Activated CD4-positive, alpha-beta T cell treated with anti-CD3 and anti-CD28 coated beads for 4 hours (primary cell): ENCODE measurements around the gene UNC5B.

ENCODE experiments used
- DNase-seq, 2 donors: peaks; one replicate each; pipeline ENCODE4 v3.0.0-alpha.2; 2020

Gene UNC5B

DNA sequence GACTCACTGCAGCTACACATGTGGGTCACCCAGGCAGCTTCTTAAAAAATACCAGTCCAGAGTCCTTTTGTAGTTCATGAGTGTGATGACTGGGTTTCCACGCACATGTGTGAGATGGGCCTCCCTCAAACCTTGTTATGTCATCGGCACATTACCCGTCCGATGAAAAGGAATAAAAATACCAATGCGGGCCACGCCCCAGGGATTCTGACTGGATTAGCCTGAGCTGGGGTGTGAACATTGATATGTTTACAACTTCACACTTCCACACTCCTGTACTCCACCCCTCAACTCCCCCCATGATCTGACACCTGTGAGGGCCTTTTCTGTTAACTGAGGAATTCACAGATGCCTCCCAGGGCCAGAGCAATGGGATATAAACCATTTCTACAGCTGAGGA lies 112.9 kb downstream of the UNC5B start:
- DNase-seq = no peak

DNA sequence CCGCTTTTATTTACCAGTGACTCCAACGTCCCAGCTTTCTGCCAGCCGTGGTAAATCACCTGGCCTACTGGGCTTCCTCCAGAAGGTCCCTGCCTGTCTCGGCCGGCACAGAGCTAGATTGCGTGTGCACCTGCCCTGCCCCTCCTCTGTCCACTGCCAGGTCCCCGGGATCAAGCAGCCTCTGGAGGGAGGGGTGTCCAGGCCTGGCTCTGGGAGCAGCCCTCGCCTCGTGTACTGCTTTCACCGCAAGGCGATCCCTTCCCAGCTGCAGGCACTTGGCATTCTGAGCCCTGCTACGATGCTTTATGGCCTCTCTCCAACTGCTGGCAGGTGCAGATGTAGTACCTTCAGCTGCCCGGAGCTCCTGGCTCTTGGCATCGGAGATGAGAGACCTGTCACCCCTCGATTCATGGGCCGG lies 114.1 kb downstream of the UNC5B start:
- DNase-seq = no peak

DNA sequence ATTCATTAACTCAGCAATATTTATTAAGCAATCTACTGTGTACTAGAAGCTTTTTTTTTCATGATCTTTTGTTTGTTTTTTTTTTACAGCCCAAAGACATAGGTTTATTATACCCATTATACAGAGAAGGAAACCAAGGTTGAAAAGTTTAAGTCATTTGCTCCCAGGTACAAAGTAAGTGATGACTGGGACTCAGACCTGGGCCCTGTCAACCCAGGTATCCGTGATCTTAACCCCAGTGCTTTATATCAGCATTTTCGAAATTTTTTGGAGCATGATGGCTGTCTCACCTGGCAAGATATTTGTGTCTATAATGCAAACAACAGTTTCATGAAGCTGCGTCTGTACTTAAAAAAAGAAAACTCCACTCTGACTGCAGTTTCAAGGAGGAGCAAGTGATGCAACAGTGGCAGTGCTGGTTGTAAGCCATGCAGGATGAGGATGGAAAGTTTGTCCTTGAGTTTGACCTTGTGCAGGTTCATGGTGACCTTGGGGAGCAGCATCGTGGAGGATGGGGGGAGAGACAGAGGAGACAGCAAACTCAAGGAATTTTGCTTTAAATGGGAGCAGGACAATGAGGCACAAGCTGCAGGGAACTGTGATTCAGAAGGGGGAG lies 118.5 kb downstream of the UNC5B start:
- no peak for DNase-seq

DNA sequence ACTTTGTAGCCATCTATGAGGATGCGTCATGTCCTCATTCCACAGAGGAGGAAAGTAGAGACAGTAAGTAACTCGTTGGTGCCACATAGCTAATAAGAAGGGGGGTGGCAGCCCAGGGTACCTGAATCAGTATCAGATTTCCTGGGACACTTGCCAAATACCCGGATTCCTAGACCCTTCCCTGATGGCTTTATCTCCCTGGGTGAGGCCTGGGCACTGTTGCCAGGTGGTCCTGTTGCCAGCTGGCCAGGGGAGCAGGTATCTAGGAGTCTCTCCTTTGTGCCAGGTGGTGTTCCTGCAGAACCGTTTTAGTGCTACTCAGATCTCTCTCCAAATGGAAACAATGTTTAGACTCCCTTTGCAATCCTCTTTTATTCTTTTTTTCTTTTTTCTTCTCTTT lies 119.4 kb downstream of the UNC5B start:
- no peak for DNase-seq

DNA sequence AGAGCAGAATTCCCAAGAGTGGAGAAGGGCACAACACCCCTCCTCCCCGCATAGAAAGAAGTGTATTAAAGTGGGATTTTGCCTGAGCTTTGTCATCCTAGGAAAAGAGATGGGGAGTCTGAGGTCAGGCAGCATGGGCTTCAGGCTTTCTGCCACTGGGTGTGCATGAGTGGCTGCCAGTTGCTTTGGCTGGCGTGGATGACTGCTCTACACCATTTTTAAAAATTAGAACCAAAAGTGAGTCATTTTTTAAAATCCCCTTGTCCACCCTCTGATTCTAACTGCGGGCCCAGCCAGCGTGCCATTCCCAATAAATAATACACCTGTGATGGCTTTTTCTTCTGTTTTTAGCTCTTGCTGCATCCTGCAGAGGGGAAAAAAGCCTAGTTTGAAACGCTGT lies 120.1 kb downstream of the UNC5B start:
- DNase-seq = no peak

DNA sequence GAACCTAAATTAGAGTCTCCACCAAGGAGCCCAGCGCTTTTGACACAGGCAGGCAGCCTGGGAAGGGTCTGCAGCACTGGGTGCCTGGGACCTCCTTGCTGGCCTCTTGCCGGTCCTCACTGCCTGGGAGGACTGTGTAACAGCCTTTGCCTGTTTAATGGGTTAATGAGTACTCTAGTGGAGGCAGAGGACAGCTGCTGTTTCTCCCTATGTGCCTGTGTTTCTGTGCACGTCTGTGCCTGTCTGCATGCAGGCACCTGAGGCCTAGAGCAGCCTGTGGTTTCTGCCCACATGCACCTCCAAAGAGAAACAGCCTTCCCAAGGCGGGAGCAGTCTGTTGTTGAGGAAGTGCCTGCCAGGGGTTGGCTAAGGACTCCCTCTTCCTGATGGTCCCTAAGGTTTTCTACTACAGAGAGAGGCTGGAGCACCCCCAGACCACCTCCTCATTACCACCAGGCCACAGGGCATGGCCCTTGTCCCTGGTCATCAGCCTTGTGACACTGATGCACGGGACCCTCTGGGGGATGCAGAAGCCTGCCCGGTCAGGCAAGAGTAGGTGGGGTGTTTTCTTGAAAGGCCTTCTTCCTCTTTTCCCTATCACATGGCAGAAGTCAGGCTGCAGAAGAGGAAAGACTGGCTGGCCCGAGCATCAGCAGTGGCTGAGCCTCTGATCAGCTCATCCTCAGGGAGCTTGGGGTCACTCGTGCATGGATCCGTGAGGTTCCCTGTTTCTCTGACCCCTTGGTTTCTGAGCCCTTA lies 120.9 kb downstream of the UNC5B start:
- DNase-seq = no peak

DNA sequence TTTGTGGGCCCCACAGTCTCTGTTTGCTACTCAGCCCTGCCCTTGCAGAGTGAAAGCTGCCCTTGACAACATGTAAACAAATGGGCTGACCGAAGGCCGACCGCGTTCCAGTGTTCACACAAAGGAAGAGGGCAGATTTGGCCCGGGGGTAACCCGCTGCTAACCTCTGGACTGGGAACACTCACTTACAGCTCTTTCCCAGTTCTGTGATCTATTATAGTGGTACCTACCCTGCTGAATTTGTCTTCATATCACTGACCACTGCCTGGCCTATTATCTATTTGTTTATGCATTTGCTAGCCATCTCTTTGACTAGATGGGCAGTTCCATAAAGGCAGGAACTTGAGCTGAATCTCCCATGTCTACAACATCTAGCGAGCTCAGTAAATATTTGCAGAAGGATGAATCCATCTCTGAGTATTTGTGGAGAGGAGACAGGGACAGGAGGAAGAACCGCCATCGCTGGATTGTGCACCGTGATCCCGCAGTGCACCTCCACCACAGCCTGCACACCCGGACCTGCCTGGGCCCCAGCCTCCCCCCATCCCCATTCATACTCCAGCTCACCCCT lies 121.9 kb downstream of the UNC5B start:
- no peak for DNase-seq

DNA sequence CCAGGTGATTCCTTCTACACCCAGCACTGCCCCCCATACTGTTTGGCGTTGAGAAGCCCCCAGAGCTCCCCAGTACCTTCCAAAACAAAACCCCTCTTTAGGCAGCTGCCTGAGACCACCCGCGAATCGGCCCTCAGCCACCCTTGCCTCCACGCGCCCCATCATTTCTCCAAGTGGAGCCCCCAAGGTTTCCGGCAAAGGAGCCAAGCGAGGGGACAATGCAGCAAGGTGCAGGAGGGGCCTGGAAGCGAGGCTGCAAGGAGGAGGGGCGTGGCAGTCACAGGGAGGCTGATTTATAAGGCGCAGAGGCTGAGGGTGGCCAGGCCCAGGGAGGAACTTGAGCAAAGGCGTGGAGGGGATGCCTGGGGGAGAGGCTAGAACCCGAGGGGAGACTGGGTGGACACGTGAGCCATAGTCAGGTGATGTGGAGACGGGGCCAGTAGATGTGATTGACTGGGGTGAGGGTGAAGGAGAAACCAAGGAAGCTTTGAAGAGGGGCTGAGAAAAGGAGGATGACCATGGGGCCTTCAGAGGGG lies 122.9 kb downstream of the UNC5B start:
- no peak for DNase-seq

DNA sequence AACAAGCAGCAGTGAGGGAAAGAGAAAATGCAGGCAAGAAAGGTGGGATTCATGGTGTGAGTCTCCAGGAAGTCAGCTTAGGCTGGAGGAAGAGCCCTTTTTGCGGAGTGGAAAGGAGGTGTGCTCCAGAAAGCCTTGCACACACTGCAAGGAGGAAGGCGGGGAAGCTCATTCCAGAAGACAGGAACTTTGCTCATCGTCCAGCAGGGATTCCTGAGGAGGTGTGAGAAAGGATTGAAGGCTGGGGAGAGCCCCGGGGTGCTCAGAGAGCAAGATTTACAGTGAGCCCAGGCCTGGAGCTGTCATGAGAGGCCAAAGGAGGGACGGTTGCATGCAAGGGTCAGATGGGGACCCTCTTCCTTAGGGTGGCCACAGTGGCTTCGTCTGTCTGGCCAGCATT lies 124.3 kb downstream of the UNC5B start:
- DNase-seq = no peak

DNA sequence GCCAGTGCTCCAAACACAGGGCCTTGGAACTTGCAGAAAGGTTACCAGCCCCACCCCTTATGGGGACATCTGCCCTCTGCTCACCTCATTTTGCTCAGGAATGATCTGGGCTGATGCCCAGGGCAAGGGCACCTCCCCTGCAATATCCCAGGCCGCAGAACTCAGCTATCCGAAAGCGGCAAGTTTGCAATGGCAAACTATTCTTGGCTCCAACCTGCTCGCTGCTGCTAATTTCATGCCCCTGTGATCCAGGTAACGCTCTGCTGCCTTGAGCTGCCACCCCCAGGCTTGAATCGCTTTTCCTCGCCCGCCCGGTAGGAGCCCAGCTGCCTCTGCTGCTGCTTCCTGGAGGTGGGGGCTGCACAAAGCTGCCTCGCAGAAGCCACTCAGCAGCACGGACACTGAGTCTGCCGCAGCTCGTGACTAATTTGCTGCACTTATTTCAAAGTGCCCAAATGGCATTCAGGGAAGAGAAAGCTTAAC lies 124.9 kb downstream of the UNC5B start:
- DNase-seq = no peak

DNA sequence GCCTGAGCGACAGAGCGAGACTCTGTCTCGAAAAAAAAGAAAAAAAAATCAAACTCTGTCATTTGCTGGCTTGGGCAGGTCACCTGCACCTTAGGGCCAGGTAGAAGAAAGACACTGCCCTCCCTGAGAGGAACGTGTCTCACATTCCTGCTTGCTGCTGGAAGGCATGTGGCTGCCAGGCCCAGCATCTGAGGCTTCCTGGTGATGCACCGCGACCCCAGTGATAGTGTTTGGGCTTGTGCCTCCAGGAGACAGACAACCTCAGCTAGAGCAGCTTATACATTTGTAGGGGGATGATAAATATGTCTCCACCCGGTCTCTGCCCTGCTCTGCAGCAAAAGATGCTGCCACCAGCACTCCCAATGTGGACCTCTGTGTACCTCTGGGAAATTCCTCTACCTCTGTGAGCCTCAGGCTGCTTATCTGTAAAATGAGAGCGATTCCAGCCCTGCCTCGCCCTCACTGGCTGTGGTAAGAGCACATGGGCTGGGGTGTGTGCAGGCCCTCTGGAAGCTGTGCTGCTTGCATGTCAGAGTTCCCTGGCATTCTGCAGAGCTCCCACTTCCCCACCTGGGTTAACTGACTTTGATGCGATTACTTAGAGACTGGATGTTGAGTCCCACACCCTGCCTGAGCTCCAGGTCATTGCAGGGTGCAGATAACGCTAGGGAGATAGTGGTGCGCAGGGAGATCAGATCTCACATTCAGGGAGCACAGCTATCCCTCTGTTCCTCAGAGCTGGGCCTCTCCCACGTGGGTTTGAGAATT lies 126.5 kb downstream of the UNC5B start:
- DNase-seq = no peak

DNA sequence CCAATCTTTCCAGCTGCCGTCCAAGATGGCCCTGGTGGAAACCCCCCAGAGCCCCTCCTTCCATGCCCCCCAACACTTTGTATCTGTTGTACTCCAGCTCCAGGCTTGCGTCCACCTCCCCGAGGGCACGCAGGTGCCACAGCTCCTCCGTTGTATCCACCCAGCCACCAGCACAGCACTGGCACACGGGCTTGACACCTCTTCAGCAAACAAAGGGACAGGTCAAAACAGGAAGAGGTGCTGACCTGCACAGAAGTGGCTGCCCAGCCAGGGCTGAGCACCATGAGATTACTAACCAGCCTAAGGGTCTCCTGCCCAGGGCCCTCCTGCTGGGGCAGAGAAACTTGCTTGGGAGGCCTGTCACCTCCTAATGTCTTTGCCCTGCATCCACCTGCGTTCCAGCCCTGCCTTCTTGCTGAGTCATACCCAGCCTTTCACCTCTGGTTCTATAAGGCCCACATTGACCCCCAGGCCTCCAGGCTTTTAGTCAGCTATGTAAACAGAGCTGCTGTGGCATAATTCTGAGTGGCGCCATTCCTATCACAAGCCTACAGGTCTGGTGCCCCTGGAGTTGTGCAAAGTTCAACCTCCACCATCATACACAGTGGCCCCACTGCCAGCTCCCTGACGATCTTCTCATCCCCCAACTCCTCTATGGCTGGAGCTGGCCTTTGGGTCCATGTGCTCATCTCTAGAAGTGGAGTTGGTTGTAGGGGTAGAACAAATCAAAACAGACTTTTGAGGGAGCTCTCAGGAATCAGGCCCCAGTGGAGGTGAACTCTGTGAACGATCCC lies 127.6 kb downstream of the UNC5B start:
- DNase-seq = no peak

DNA sequence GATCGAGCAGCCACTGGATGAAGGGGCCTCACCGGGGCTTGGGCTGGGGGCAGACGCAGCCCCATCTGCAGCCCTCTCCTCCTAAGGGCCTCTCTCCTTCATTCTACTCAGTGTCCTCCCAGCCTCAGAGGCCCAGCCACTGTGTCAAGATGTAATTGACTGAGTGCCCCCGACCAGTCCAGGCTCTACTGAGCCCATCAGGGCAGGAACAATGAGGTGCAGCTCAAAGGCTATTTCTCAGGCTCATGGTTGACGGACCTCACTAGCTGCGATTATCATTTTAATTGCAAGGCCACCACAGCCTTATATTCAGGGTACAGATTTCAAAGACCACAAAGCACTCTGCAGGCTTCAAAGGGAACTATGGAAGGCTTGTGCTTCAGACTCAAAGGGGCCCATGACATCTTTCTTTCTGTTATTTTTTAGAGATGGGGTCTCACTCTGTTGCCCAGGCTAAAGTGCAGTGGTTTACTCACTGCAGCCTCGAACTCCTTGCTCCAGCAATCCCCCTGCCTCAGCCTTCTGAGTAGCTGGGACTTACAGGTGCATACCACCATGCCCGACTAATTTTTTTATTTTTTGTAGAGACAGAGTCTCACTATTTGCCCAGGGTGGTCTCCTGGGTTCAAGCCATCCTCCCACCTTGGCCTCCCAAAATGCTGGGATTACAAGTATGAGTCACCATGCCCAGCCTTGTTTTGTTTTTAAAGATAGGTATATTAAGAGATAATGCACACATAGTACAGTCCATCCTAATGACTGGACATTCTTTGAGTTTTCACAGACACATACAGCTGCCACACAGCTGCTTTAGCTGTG lies 130.4 kb downstream of the UNC5B start:
- no peak for DNase-seq

DNA sequence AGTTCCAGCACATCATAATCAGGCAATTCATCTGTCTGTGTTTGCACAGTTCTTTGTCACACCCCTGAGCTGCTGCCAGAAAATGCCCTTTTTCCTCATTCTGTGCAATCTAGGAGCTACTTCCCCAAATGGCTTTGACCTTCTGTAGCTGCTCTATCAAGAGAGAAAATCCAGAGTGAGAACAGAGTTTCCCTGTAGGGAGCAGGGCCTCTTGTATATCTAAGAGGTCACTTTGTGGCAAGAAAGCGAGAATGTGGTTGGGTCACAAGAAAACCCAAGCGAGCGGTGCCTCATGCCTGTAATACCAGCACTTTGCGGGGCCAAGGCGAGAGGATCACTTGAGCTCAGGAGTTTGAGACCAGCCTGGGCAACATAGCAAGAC lies 131.0 kb downstream of the UNC5B start:
- no peak for DNase-seq

DNA sequence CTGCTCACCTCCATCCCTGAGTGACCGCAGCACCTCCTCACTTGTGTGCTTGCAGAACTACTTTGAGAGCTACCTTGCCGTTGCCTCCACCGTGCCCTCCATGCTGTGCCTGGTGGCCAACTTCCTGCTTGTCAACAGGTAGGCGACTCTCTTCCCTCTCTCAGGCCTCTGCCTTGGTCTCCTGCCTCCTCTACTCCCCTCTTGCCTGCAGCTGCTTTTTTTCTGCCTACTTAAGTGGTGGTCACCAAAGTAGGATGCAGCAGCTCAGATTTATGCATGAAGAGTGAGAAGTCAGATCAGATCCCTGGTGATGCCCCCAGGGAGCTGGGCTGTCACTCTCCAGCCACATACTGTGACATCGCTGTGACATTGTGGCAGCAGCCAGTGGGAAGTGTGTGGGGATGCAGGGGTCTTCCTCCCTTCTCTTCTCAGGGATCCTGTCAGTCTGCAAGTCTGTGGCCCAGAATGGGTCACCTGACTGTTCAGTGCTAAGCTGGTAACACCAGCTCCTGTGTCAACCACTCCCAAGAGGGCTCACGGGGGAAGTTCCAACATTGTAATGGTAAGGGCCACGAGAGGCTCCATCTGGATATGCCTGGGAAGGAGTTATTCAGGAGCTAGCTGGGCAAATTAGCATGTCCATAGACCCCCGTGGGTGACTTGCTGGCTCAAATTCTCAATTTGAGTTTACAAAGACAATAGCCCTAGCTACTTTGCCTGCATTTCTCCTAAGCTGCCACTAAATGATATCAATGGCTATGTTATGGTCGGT lies 132.0 kb downstream of the UNC5B start:
- no peak for DNase-seq

DNA sequence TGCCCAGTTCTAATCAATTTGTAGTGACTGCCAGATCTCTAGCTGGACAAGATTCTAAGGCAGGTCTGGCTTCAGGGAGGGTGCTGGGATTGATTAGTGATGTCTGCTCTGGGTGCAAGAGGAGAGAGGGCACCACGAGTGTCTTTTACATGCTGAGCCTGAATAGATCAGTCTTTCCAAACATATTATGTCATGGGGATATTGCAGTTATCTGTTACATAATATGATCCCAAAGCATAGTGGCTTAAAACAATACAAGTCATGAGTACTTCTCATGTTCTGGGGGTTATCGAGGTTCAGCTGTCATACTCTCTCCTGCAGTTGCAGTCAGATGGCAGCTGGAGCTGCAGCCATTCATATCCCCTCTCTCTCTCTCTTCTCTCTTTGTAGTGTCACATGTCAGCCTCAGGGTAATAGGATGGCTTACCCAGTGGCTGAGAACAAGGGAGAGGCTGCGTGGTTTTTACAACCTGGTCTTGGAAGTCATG lies 132.7 kb downstream of the UNC5B start:
- DNase-seq = no peak

DNA sequence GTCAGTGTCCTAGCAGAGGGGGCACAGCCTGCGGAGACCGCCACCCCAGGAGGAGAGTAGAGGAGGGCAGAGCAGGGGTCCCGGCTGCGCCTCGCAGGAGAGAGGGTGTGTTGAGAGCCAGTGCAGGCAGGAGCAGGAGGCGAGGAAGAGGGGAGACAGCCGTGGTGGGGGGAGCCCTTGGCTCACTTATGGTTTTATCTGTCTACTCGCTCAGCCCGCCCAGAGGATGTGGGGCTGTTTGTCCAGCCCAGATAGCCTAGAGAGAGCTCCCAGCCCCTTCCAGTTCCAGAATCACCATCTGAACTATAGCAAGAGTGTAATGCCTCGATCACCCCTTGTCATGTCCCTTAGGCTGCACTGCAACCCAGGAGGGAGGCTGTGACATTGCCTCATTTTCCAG lies 133.3 kb downstream of the UNC5B start:
- no peak for DNase-seq

DNA sequence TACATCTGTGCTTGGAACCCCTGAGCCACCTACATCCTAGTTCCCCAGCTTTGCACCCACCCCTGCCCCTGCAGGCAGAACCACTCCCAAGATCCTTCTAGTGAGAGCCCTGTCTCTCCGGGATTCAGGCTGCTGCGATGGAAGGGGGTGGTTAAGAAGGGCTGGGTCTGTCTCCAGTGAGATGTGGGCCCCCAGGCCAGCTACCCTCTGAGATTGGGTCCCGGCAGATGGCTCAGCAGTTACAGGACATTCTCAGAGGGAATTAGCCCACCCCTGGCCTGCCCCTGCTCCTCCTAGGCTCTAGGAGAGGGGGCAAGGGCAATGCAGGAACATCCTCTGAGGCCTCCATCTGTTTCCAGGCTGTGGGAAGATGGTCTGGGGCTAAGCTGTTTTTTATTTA lies 134.4 kb downstream of the UNC5B start:
- no peak for DNase-seq

DNA sequence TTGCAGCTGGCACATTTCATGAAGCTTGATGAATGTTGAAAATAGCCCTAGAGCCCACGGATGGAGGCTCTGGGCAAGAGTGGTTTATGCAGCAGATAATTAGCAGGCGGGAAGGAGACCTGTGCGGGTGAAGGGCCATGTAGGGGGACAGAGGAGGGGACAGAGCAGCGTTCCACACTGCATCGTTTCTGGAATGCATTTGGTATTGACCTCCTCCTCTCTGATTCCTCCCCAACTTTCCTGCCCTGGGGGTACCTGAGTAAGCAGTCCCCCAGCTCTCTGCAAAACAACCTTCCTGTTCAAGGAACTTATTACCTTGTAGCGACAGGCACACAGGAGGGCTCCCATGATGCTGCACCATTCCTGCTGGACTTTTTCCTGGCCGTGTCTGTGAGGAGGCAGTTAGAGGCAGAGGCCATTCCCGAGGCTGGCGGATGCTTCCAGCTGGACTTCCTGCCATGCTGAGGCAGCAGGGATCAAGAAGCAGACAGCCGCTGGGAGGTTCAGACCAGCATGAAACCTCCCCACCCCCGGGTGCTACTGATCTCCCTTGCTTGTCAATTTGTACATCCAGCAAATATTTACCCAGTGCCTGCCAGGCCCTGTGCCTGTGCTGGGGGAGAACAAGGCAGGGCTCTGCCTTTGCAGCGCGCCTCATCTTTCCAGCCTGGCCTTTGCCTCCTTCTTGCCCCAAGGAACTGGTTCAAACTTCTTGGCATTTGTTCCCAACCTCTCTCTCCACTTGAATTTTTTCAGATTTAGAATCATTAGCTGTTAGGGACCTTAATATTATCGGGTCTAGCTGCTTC lies 135.4 kb downstream of the UNC5B start:
- no peak for DNase-seq

DNA sequence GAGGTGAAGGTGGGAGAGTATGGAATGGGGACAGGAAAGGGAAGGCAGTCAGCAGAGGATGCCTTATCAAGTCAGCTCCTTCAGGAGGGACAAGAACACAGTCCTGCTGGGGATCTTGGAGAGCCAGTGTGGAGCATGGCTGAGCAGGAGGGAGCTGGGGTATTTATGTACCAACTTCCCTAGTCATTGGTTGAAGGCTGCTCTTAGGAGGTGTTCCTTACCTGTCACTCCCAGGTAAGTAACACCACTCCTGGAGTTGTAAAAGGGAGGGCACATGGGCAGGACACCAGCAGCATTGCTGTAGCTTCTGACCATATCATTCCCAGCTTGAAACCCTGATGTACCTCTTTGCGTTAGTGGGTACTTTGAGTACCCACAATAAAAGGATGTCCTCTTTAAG lies 136.5 kb downstream of the UNC5B start:
- no peak for DNase-seq
